Activated B cell treated with CpG ODN at 0.5 μM for 24 hours (primary cell): ENCODE measurements around the gene EEIG1. TPM values are rescaled to one million over a fixed set of nuclear protein-coding genes. Genes with fewer than 3 reads are reported as not detected.

Experiments
- ATAC-seq: fragments of 200-7000 bp; cut with Tn5 transposase; one replicate; pipeline ENCODE4 v1.10.0; 2021; ENCODE audit warnings: low read depth, mild to moderate bottlenecking, moderate library complexity
- CTCF ChIA-PET: fragments of 350-600 bp; sonication (Branson Sonifier 250); formaldehyde crosslinking; loops from one replicate; lab custom pipeline; 2021; ENCODE audit warnings: antibody characterized with exemption; lab: Charles Lee
- POLR2A ChIA-PET: fragments of 350-600 bp; sonication (Branson Sonifier 250); formaldehyde crosslinking; loops from one replicate; lab custom pipeline; 2021; ENCODE audit warnings: antibody characterized with exemption; lab: Charles Lee
- DNase-seq: peaks from one replicate; pipeline ENCODE4 v3.0.0; 2022
- H3K27ac Mint-ChIP-seq: one replicate; pipeline ENCODE4 v1.8.0; 2020; ENCODE audit warnings: mixed read lengths
- H3K27me3 Mint-ChIP-seq: one replicate; pipeline ENCODE4 v1.8.0; 2021; ENCODE audit warnings: mixed read lengths
- H3K36me3 Mint-ChIP-seq: one replicate; pipeline ENCODE4 v1.8.0; 2021; ENCODE audit warnings: low read depth, mixed read lengths
- H3K4me1 Mint-ChIP-seq: one replicate; pipeline ENCODE4 v1.8.0; 2021; ENCODE audit warnings: mixed read lengths
- H3K4me3 Mint-ChIP-seq: one replicate; pipeline ENCODE4 v1.8.0; 2020; ENCODE audit warnings: mild to moderate bottlenecking, mixed read lengths
- H3K9me3 Mint-ChIP-seq: one replicate; pipeline ENCODE4 v1.8.0; 2020; ENCODE audit warnings: mixed read lengths
- intact Hi-C: fragments of 100-400 bp; cut with micrococcal nuclease; formaldehyde crosslinking; loops from one replicate; pipeline ENCODE4 v1.15.1; 2024
- total RNA-seq: library from RNA; stranded (reverse); gene quantifications from 2 replicates; pipeline ENCODE4 v1.2.3, GENCODE V29; 2022
- TF ChIP-seq, protein P1 (sequence below): fragments of 200-600 bp; IDR thresholded peaks from one replicate; pipeline ENCODE4 v1.8.0; 2022; ENCODE audit warnings: antibody characterized with exemption, mild to moderate bottlenecking

EEIG1 gene
- total RNA-seq, 1 donor from 2014 or later, result 88.1 TPM

DNA sequence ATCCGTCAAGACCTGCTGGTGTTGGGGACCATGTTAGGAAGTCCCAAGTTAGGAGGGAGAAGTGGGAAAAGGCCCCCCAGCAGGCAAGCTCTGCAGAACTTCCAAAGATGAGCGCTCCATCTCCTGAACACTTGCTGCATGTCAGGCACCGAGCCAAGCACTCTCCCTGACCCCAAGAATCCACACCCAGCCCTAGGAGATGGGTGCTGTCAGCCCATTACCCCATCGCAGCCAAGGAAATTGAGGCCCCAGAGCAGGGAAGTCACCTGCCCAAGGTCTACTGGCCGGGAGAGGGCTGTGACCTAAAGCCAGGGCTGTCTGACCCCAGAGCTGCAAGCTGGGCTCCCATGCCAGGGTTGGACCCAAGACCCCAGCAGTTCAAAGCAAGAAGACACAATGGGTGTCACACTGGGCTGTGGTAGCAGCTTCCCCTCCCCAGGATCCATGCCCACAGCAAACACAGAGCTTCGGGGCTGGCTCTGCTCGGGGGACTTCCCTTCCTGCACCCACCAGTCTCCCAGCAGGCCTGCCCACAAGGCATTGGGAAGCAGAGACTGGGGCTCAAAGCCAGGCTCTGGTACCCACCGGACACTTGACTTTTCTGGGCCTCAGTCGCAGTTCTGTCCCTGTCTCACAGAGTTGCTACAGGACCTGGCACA, 13.5 kb downstream of the EEIG1 start:
- DNase-seq, result no peak
- Mint-ChIP-seq H3K4me1 (peaks cover 96% of the 10 kb centered on the region), H3K4me3 (no peak overlapping the region), H3K36me3 (peaks cover 24% of the 10 kb centered on the region), H3K9me3 (no peaks in the 10 kb centered on the region), H3K27ac (peak overlapping the region; percentile 97), H3K27me3 (no peaks in the 10 kb centered on the region)
- ATAC-seq, result no peak
- POLR2A ChIA-PET, result interaction anchor here (0.7 to 1.3 kb wide), 6 partner anchors 12 to 100 kb away, joined by 3 to 6 read pairs (median 3); partner anchors contain the start of gene NAIF1
- intact Hi-C loops, result no loop called here
- TF ChIP-seq, protein P1, sequence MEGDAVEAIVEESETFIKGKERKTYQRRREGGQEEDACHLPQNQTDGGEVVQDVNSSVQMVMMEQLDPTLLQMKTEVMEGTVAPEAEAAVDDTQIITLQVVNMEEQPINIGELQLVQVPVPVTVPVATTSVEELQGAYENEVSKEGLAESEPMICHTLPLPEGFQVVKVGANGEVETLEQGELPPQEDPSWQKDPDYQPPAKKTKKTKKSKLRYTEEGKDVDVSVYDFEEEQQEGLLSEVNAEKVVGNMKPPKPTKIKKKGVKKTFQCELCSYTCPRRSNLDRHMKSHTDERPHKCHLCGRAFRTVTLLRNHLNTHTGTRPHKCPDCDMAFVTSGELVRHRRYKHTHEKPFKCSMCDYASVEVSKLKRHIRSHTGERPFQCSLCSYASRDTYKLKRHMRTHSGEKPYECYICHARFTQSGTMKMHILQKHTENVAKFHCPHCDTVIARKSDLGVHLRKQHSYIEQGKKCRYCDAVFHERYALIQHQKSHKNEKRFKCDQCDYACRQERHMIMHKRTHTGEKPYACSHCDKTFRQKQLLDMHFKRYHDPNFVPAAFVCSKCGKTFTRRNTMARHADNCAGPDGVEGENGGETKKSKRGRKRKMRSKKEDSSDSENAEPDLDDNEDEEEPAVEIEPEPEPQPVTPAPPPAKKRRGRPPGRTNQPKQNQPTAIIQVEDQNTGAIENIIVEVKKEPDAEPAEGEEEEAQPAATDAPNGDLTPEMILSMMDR, result no peak
- CTCF ChIA-PET, result interaction anchor here (1.3 kb wide), 2 partner anchors 11 to 67 kb away, joined by 3 read pairs; no protein-coding TSS in a partner anchor

DNA sequence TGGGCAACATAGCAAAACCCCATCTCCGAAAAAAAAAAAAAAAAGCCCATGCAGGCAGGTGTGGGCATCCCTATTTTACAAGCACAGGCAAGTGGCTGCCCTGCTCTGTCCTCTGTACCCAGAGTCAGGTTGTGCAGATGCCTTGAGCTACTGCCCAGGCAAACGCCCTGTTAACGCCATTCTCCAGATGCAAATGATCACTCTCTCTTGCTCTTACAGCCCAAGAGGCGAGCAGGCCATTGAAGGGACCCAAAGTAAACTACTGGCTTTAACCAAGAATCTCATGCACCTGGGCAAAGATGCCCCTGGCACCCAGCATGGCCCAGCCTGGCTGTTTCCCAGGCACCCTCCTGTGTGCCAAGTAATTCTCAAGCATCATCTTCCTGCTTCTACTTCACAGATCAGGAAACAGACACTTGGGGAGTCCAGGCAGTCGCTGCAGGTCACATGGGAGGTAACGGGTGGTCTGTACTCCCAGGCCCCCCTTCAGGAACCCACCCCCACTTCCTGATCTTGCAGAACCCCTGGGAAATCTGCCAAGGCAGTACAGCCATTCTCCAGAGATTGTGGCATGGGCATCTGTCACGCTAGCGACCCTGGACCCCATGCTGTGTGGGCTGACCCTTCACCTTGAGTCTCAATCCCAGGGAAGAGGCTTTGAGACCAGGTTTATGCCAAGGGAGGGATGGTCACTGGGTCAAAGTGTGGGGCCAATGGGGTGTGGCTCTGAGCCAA, 14.2 kb downstream of the EEIG1 start:
- Mint-ChIP-seq H3K27me3 (no peaks in the 10 kb centered on the region), H3K36me3 (peaks cover 29% of the 10 kb centered on the region), H3K4me1 (peaks cover 95% of the 10 kb centered on the region), H3K4me3 (no peak overlapping the region), H3K9me3 (no peaks in the 10 kb centered on the region), H3K27ac (peak overlapping the region; percentile 97)
- no peak for DNase-seq
- TF ChIP-seq, protein P1, result no peak
- intact Hi-C loops, result no loop called here
- ChIA-PET CTCF (interaction anchor here (1.3 kb wide), 2 partner anchors 10 to 68 kb away, joined by 3 read pairs; no protein-coding TSS in a partner anchor), POLR2A (interaction anchor here (1.0 to 1.3 kb wide), 5 partner anchors 11 to 68 kb away, joined by 3 to 7 read pairs (median 3); no protein-coding TSS in a partner anchor)
- ATAC-seq, result no peak

DNA sequence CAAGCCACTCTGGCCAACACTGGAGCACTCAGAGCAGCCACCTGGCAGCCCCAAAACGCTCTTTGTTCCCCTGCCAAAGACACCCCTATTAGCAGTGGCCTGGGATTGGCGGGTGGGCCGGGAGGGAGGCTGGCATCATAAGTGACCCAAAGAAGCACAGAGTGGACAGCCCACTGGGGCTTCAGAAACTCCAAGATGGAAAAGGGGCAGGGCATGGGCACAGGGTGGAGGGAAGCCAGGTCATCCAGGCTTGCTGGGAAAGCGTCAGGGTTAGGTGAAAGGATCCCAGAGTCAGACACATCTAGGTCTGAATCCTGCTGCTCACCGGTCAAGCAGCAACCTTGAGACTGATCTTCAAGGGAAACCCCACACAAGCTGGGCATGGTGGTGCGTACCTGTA, 14.8 kb downstream of the EEIG1 start:
- peak overlapping the region; percentile 97 for H3K27ac Mint-ChIP-seq
- TF ChIP-seq, protein P1, result no peak
- DNase-seq (no peak), ATAC-seq (no peak)
- H3K27me3 Mint-ChIP-seq, result no peaks in the 10 kb centered on the region
- peaks cover 95% of the 10 kb centered on the region for H3K4me1 Mint-ChIP-seq
- CTCF ChIA-PET, result no interaction called here
- H3K4me3 Mint-ChIP-seq, result no peak overlapping the region
- H3K36me3 Mint-ChIP-seq, result peaks cover 34% of the 10 kb centered on the region
- no peaks in the 10 kb centered on the region for H3K9me3 Mint-ChIP-seq
- POLR2A ChIA-PET, result interaction anchor here (0.7 to 1.4 kb wide), 5 partner anchors 10 to 52 kb away, joined by 3 to 7 read pairs (median 4); no protein-coding TSS in a partner anchor
- intact Hi-C loops, result no loop called here

DNA sequence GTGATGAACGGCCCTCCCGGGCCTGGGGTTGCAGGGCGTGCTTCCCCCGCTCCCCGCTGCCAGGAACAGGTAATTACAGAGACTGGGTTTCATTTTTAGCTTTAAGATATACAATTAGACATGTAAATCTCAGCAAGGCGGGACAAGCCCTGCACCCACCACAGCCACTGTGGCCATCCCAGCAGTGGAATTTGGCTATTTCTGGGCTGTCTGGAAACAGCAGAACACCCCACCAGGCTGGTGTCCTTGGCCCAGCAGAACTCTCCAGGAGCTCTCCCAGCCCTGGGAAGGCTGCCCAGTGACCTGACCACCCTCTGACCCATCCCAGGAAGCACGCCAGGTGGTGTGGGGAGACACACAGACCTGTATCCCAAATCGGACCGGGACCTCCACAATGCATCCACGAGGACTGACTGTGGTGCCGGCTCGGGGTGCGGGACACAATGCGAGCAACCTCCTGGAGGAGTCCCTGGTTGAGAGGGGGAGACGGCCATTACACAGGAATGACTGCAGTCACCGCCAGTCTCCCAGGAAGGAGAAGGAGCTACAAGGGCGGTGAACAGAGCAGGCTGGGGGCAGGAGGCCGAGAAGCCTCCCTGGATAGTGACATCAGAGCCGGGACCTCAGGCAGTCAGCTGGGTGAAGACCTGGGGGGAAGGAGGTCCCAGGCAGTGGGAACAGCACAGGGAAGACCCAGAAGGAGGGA, 17.3 kb downstream of the EEIG1 start:
- no peak for DNase-seq
- no peaks in the 10 kb centered on the region for H3K27me3 Mint-ChIP-seq
- peaks cover 93% of the 10 kb centered on the region for H3K4me1 Mint-ChIP-seq
- intact Hi-C loops, result no loop called here
- CTCF ChIA-PET, result interaction anchor here (0.6 kb wide), 1 partner anchor 110 kb away, joined by 3 read pairs; no protein-coding TSS in a partner anchor
- POLR2A ChIA-PET, result interaction anchor here (1.0 to 1.2 kb wide), 2 partner anchors 10 to 15 kb away, joined by 3 to 6 read pairs; no protein-coding TSS in a partner anchor
- peak; percentile 27 for ATAC-seq
- TF ChIP-seq, protein P1, result no peak
- H3K9me3 Mint-ChIP-seq, result peaks cover 3% of the 10 kb centered on the region
- peak overlapping the region; percentile 81 for H3K27ac Mint-ChIP-seq
- no peak overlapping the region for H3K4me3 Mint-ChIP-seq
- peaks cover 45% of the 10 kb centered on the region for H3K36me3 Mint-ChIP-seq
